Activated CD8-positive, alpha-beta memory T cell treated with anti-CD3 and anti-CD28 coated beads for 48 hours (primary cell): ENCODE measurements around the gene MOXD1.

ENCODE experiments used
- DNase-seq, 3 experiments: peaks; one replicate each; pipeline ENCODE4 v3.0.0-alpha.2; 2020; ENCODE audit warnings: low read depth in 2 of 3, low spot score in 2 of 3

The MOXD1 gene

DNA sequence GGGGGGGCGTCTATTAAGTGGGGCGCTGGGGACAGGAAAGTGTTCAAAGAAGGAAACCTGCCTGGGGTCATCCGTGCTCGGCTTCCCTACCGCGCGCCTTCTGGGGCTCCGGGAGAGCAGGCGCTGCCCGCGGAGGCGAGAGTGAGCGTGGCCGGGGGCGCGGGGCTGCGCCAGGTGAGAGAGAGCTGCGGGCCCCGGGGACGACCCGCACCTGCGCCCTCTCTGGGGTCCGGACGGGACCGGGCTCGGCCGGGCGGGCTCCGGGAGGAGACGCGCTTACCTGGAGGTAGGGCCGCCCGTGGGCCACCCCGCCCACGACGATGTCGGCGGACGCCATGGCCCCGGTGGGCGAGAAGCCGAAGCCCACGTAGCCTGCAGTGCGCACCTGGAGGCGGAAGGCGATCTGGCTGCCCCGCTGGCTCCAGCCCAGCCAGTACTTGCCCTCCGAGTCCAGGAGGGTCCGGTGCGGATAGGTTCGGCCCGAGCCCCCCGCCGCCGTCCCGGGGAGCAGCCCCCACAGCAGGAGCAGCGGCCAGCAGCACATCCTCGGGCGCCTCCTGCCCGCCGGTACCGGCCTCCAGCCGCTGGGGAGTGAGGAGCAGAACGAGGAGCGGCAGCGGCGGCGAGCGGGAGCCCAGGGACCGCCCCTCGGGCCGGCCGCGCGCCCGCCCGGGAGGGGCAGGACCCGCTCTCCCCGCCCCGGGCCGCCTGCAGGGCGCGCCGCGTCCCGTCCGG lies at the start of gene MOXD1:
MOXD1 (minus strand) TSS at position 593 of the 735 bp plus-strand sequence; CDS start at position 544, 49 bp downstream.
- DNase-seq = no peak

DNA sequence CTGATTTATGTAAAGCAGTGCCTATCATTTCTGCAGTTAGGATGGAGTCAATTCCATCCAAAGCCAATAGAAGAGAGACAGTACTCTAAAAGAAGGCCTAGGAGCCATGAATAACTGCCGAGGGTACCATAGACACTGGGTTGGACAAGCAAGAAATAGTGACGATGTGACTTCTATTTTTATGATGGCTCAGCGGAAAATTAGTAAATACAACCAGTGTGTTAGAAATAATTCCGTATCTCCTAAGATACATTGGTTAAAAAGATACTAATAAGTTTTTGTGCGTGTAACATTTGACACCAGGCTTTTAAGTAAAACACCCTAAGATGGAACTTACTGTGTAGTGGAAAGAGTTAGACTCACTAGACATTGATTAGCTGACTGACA lies 45.6 kb upstream of the MOXD1 start:
- DNase-seq = no peak

DNA sequence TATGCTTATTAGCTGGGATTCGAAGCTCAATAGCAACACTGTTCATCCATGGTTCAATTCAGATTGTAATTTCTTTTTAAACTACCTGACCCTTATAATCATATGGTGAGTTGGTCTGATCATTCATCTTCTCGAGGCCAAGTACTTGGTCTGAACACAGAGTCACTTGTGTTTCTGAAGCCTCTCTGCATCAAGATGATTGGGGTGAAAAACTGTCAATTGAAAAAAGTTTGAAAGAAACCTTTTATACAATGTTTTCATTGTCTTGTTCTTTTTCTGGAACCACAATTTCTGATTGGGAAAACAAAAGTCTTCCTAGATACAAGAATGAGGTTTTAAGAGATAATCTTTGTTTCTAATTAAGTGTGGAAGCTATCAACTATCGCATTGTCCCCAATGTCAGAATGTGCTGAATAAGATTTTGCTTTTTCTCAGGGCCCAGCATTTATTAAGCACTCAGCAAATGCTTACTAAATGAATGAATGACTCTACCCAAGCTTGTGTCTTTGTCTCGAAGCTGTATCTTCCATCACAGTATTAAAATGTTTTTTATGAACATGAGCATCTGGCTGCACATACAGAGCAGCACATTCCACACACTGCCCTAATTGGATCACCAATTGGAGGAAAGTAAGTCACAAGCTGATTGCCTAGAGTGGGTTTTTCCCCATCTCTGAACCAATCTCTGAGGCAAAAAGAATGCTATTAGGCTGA lies 45.0 kb upstream of the MOXD1 start:
- no peak for DNase-seq

DNA sequence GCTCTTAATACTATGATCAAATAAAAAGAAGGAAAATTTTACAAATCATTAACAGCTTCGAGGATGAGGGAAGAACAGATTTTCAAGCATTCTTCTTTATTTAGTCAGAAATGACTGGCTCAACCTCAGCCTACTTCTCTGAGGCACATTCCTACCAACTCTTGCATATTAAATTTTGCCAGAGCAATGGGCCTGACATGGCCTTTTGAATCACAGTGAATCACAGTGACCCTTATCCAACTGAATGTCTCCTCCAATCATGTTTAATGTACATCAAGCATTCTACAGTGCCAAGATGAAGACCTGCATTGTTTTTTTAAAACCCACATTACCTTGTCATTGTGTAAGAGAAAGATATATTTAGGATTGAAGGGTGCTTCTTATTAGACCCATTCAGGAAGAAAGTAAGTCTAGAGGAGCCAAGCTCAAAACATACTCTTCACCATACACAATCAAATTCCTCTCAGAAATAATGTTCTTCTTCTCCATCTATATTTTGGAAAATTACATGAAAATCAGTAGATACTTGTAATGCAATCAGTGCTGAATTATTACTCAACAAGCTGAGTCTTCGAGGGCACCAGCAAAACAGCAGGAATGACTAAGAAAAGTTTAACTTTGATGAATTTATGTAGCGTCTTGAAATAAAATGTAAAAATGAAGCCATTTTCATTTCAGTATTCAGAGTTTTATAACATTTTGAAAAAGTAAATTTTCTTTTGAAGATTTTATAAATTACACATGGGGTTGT lies 44.1 kb upstream of the MOXD1 start:
- no peak for DNase-seq

DNA sequence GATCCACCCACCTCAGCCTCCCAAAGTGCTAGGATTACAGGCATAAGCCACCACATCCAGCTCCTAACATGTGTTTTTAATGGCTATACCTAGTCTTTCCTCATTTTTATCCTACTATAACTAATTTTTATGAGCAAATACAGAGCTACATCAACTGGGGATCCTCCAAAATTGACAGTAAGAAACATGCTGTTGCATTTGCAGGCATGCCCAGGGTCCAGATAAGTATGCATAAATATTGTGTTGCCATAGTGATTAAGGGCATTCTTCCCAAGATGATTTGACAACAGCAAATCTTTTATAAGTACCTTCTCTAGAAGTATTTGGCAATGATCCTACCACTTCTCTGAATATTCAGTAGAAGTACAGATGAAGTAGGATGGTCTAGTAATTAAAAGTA lies 41.9 kb upstream of the MOXD1 start:
- DNase-seq = no peak

DNA sequence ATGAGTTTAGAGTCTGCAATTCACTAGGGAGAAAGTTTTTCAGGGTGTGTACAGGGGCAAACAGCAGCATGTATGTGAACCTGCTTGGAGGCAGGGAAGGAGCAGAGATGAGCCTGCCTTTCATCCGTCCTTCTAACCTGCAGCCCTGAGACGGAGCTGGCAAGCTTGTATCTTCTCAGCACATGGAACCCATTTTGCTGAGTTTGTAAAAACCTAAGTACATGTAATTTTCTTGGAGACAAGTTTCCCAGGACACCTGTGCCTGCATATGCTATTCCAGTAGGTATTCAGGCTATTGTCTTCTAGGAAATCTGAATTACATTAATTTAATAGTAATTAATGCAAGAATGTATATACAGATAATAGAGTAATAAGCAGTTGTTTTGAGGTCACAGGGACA lies 28.8 kb upstream of the MOXD1 start:
- no peak for DNase-seq

DNA sequence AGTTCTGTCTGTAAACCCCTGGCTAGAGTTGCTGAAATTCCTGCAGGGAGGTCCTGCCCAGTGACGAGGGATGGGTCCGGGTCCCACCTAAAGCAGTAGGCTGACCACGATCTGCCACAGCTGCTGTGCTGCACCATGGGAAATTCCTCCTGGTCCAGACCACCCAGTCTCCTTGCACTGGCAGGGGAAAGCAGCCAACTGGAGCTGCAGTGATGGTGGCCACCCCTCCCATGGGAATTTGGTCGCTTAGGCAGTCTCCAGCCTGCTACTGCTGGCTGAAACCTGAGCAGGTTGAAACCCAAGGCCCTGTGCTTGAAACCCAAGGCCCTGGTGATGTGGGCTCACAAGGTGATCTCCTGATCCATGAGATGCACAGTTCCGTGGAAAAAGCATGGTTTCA lies 23.9 kb upstream of the MOXD1 start:
- DNase-seq = no peak

DNA sequence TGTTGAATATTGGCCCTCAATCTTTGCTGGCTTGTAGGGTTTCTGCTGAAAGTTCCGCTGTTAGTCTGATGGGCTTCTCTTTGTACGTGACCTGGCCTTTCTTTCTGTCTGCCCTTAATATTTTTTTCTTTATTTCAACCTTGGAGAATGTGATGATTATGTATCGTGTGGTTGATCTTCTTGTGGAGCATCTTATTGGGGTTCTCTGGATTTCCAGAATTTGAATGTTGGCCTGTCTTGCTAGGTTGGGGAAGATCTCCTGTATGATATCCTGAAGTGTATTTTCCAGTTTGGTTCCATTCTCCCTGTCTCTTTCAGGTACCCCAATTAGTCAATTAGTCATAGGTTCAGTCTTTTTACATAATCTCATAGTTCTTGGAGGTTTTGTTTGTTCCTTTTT lies 22.6 kb upstream of the MOXD1 start:
- DNase-seq = no peak

DNA sequence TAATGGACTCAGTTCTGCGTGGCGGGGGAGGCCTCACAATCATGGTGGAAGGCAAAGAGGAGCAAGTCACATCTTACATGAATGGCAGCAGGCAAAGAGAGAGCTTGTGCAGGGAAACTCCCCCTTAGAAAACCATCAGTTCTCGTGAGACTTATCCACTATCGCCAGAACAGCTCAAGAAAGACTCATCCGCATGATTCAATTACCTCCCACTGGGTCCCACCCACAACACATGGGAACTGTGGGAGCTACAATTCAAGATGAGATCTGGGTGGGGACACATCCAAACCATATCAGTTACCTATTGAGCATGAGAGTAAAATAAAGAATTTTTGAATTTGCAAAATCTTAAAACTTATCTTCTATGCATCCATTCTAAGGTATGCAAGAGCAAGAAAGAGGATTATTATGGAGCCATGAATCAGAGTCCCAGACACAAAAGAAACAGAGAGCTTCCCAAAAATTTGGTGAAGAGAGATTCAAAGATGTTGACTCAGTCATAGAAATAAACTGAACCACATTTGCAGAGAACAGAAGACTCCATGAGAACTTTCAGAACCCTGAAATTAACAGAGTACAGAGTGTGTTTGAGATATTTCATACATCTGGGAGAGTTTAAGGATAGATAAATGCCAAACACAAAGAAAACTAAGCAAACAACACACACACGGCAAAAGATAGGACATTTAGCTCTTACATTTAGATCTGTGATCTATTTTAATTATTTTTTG lies 17.1 kb upstream of the MOXD1 start:
- DNase-seq = no peak

DNA sequence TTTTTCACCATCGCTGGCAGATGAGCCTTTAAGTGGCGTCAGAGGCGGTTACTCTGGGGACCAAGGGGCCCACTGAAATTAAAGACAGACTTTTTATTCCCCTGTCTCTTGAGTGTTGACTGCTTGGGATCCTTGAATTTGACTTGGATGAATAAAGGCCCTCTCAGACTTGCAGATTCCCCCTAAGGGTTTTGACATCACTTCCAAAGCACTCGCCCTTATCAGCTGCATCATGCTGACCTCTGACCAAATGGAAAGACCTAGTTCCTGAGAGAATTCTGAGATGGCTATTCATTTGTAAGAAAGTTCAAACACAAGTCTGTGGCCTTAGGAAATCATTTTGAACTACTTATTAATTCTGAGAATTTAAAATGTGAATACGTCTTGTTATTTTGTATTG lies 13.5 kb upstream of the MOXD1 start:
- no peak for DNase-seq

DNA sequence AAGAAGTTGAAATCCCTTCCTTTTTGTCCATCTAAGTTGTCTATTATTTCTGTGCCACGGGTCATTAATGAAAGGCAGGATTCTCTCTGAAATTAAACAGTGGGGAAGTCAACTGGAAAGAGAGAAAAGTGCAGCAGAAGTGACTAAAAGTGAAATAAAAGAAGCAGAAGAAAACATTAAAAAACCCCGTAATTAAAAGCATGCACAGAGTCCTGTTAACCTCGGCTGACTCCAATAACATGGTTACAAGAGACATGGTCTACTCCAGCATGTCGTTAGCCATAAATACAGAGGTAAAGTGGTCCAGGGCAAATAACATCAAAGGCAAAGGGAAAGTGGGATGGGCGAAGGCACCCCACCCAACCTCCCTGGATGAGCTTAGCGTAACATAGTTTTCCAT lies 13.0 kb upstream of the MOXD1 start:
- DNase-seq = no peak

DNA sequence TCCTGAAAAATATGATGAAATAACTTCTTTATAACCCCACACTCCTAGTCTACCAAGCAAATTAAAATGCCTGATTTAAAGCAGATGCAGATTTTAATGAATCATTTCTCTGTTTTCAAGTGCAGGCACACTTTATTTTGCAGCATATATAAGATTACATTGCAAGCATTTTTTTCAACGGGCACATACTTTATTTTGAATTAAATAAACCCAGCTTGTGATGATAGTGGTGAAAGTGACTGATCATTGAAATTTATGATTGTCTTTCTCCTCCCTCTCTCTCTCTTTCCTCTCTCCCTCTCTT lies 12.2 kb upstream of the MOXD1 start:
- DNase-seq = no peak

DNA sequence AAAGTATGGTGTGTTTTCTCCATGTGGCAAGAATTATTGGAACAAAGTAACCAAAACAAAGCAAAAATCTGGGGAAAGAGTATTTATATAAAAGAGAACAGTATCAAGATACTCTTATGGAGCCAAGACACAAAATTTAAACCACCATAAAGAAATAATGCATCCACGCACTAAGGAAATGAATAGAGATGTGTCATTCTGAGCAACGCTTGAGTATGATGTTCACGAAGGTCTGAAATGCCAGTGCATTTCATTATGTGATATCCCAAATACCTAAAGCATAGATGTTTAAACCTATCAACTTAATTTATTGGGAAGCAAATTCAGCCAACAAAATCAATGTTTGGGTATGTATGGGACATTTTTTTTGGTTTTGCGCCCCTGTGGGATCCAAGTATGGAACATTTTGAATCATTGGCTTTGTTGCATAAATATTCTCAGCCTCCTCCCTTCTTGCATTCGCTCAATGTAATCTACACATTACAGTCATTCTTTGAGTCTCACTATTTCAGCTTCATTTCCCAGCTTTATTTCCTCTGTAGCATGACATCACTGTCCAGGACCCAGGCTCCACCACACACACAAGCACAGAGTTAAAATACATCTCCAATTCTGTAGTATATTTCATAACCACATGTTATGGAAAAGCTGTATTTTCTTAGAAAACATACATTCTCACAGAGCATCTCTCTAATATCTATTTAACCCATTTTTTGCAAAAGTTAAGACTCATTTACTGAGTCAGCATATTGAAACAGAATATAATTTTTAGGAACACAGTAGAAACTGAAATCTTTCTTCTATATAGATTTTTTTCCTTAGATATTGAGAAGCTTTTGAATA lies 11.6 kb upstream of the MOXD1 start:
- DNase-seq = no peak

DNA sequence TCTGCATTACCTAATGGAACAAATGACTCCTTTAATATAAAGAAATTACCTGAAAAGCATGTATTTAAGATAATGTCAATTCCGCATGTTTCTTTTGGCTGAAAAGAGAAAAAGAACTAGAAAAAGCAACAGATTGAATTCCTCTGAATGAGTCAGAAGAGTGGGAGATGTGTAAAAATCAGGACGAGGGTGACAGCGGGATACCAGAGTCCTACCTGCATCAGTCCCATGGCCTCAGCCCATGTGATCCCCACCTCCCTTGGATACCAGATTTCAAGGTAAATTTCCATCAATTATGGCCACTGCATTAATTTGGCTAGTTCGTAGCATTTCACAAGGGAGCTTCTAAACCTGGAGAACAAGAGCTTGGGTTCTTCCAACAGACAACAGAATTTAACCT lies 10.0 kb upstream of the MOXD1 start:
- DNase-seq = no peak

DNA sequence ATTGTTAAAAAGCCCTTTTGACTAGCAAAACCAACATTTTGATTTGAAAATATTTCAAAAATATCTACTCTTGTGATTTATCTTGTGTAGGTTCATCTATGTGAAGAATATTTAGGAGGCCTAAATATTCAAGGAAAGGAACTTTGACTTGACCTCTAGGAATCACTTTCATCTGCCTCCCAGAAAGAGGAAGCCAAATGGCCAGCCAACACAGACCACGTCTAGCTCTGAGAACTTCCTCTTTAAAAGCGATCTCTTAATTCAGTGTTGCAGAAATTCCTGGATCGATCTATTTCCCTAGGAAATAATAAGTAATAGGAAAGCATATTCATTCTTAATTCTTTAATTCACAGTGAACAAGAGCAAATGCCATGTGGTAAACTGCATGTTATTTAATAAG lies 9.6 kb upstream of the MOXD1 start:
- no peak for DNase-seq

DNA sequence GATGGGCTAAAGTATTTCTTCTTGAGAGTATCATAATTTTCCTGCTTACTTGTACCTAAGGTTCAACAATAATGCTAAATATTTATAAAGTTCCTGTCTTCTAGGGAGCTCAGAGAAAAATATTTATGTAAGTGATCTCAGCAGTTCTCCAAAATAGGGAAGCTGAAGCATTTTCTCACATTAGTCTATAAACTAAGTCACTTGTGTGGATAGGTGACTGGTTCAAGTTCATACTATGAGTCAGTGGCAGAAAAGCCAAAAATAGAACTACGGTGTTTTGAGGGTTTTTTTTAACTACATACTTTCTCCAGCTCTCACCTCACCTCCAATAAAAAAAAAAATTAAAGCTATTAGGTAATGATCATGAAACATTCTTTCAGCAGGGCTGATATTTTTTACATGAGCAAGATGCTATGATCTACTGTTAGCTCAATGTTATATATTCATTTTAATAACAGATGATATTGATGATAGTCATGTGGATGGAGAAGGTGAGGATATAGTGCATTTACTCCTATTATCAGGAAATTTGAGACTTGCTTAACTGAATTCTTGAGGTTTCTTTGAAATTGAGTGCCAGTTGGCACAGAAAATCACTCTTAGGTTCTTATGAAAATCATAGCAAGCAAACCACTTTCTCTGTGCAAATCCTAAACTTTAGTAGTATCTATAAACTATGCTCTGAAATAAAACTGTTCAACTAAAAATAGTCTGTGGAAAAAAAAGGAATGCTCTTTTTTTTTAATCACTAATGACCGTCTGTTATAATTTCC lies 4.1 kb upstream of the MOXD1 start:
- no peak for DNase-seq

DNA sequence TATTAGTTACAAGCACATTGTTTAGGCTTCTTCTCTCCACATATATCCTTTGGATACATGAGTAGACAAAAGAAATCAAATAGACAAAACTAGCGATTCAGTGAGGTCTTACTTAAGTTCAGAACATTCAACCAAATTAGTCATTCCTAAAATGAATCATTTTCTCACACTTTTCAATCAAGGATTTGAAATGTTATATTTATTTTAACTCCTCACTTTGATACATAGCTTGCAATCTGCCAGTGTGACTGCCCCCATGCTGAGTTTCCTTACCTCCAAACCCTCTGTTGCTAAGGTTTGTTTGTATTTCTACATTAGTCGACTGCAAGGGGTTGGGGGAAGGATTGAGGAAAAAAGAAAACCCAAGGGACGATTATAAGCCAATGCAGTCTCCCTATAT lies 3.5 kb upstream of the MOXD1 start:
- no peak for DNase-seq

DNA sequence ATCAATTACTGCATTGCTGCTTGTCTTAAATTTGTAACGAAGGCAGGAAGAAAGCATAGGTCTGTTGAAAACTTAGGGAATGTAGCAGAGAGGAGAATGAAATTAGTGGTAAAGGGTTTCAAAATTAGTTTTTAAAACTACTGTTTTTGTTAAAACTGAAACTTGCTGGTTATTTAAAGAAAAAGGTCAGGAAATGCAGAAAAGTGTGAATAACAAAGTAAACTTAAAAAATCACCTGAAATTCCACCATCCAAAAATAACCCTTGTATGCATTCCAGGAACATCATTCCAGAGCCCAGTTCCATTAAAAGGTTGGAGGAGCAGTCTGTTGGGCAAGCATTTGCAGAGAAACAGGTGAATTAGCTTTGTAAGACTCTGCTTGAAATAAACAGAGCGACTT lies 3.1 kb upstream of the MOXD1 start:
- no peak for DNase-seq

DNA sequence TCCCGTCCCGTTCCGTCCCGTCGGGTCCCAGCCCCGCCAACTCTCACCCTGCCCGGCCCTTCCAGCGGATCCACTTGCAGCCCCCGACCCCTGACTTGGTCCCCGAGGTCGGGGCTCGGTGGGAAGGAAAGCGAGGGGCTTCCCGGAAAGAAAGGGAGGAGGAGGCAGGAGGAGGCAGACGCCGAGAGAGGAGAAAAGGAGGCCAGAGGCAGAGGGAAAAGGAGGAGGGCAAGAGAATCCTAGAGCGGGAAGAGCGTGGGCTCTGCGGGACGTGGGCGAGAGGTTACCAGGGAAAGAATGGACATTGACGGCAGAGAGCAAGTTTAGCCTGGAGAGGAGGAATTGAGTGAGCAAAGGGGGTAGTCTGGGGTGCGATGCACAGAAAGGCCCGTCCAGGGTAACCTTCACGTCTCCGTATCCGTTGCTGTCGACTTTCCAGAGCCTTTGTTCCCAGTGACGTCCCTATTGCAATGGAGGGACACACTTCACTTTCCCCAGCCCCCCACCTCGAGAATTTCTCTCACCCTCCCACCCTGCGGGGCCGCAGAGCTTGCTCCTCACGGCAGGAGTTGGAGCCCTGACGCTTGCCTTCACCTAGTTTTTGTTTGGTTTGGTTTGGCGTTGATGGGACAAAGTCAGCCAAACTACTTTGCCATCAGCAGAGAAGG lies 477 bp upstream of the MOXD1 start:
- DNase-seq = no peak

DNA sequence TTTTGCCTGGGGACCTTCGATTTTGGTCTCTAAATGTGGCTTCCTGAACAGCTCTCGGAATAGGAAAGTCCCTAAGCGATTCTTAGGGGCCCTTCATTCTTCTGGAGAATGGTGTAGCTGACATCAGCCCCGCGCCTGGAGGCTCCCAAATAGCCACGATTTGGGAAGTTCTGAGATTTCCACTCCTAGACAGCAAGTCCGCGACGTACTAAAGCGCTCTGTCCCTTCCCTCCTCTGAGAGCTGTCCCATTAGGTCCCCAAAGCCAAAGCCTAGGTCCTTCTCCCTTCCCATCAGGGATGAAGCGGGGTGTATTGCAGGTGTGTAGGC lies 756 bp downstream of the MOXD1 start:
- no peak for DNase-seq
